Smooth muscle cell (in vitro differentiated cells): ENCODE results near the gene SIL1. TPM values are rescaled to one million over a fixed set of nuclear protein-coding genes. Genes with fewer than 3 reads are reported as not detected.

Experiments used
- DNase-seq: peaks from one replicate; lab custom pipeline; 2025; ENCODE audit not compliant: unreplicated experiment; lab: John Stamatoyannopoulos, UW
- H2AFZ ChIP-seq: fragments of 200-600 bp; sonication (generic); 2 replicates; pipeline ENCODE4 v1.6.0; 2016; ENCODE audit warnings: antibody characterized with exemption, low read depth, mild to moderate bottlenecking
- H3F3A ChIP-seq: fragments of 200-600 bp; sonication (generic); 2 replicates; pipeline ENCODE4 v1.6.0; 2017; ENCODE audit warnings: antibody characterized with exemption, low read depth
- H3K27ac ChIP-seq: fragments of 200-600 bp; sonication (generic); 2 replicates; pipeline ENCODE4 v1.5.1; 2016; ENCODE audit warnings: low read depth, mild to moderate bottlenecking
- H3K27me3 ChIP-seq: fragments of 200-600 bp; sonication (generic); 2 replicates; pipeline ENCODE4 v1.6.1; 2016; ENCODE audit warnings: low read depth, mild to moderate bottlenecking
- H3K36me3 ChIP-seq: fragments of 200-600 bp; sonication (generic); 2 replicates; pipeline ENCODE4 v1.5.1; 2016; ENCODE audit warnings: low read depth
- H3K4me1 ChIP-seq: fragments of 200-600 bp; sonication (generic); 2 replicates; pipeline ENCODE4 v1.5.1; 2016; ENCODE audit warnings: low read depth
- H3K4me2 ChIP-seq: fragments of 200-600 bp; sonication (generic); 2 replicates; pipeline ENCODE4 v1.6.0; 2016; ENCODE audit warnings: mild to moderate bottlenecking
- H3K4me3 ChIP-seq: fragments of 200-600 bp; sonication (generic); 2 replicates; pipeline ENCODE4 v1.5.1; 2016; ENCODE audit warnings: mild to moderate bottlenecking
- H3K79me2 ChIP-seq: fragments of 200-600 bp; sonication (generic); 2 replicates; pipeline ENCODE4 v1.6.0; 2016; ENCODE audit warnings: low read depth, mild to moderate bottlenecking
- H3K9ac ChIP-seq: fragments of 200-600 bp; sonication (generic); 2 replicates; pipeline ENCODE4 v1.6.0; 2016; ENCODE audit warnings: low read depth
- H3K9me3 ChIP-seq: fragments of 200-600 bp; sonication (generic); replicated peaks from 2 replicates; pipeline ENCODE4 v1.5.1; 2016; ENCODE audit warnings: low read depth
- H4K20me1 ChIP-seq: fragments of 200-600 bp; sonication (generic); 2 replicates; pipeline ENCODE4 v1.6.0; 2016; ENCODE audit warnings: low read depth
- WGBS: methylation state at CpG from one replicate; pipeline ENCODE4 v1.1.7; 2016; ENCODE audit warnings: low lambda C conversion rate; 5-methylcytosine and 5-hydroxymethylcytosine counted together
- polyA plus RNA-seq: library from polyadenylated mRNA; unstranded; fragments of >200 nt; fragmentation: Nextera tagmentation; extraction: Ambion mirVana; gene quantifications from 2 replicates; pipeline ENCODE4 v1.2.1, GENCODE V29; 2016
- total RNA-seq: library from RNA; depleted of rRNA; stranded (reverse); fragments of >200 nt; gene quantifications from 2 replicates; pipeline ENCODE4 v1.2.3, GENCODE V29; 2014
- TF ChIP-seq, protein P1 (sequence below): fragments of 200-600 bp; sonication (generic); IDR thresholded peaks from 2 replicates; pipeline ENCODE4 v1.5.1; 2017; ENCODE audit warnings: borderline replicate concordance, mild to moderate bottlenecking, antibody characterized with exemption; ENCODE audit not compliant: insufficient read depth, poor library complexity, severe bottlenecking

The SIL1 gene
- total RNA-seq (45.5 and 52.6 TPM in 2 replicates), polyA plus RNA-seq (119 and 126 TPM in 2 replicates)

DNA sequence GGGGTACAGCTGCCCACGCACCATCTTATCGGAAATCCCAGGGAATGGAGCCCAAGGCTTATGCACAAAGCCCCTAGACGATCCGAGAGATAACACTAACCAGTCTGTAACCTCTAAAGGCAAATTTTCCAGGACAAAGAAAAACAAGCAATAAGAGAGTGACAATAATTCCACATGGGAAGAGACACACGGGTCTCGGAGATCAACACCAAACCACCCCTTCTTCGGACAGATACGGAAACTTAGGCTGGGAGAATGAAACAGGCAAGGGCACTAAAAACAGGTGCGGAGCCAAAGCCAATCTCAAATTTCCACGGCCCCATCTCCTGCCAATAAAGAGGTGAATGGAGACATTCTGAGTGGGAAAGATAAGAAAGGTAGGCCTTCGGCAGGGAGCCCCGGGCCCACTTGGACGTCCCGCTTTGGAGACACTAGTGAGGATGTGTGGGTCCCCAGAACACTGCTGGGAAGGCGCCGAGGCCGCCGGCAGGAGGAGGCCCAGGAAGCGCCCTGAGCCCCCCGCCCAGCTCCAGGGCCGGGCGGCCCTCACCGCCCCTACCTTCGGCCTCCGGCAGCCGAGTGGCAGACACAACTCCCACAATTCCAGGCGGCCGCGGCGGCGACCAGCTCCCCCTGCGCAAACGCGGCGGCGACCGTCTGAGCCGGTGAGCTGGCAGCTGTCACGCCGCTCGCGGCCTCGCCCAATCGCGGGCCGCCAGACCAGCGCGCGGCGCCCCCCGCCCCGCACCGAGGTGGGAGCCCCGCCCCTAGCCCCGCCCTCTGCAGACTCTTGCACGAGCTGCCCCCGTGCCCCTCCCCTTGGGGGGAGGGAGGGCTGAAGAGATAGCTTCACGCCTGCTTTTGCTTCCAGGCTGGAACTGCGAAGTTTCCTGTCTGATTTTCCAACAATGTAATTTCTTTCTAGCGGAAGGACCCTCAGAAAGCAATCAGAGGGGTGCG, at the start of gene SIL1:
SIL1 (minus strand) TSS at position 659 of the 960 bp plus-strand sequence. CDS start 70,525 bp downstream, outside the sequence.
- TF ChIP-seq, protein P1, sequence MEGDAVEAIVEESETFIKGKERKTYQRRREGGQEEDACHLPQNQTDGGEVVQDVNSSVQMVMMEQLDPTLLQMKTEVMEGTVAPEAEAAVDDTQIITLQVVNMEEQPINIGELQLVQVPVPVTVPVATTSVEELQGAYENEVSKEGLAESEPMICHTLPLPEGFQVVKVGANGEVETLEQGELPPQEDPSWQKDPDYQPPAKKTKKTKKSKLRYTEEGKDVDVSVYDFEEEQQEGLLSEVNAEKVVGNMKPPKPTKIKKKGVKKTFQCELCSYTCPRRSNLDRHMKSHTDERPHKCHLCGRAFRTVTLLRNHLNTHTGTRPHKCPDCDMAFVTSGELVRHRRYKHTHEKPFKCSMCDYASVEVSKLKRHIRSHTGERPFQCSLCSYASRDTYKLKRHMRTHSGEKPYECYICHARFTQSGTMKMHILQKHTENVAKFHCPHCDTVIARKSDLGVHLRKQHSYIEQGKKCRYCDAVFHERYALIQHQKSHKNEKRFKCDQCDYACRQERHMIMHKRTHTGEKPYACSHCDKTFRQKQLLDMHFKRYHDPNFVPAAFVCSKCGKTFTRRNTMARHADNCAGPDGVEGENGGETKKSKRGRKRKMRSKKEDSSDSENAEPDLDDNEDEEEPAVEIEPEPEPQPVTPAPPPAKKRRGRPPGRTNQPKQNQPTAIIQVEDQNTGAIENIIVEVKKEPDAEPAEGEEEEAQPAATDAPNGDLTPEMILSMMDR = no peak
- Histone ChIP-seq H3K27me3 (no peaks in the 10 kb centered on the region), H3K36me3 (no peaks in the 10 kb centered on the region), H3K4me1 (peaks cover 13% of the 10 kb centered on the region), H3K4me3 (peak within 1 kb of the TSS; percentile 81), H3K9me3 (no peaks in the 10 kb centered on the region), H4K20me1 (no peaks in the 10 kb centered on the region), H2AFZ (peak within 1 kb of the TSS; percentile 96), H3K4me2 (peak within 1 kb of the TSS; percentile 98), H3K27ac (peak within 1 kb of the TSS; percentile 92), H3K79me2 (peaks cover 17% of the 10 kb centered on the region), H3F3A (no peaks in the 10 kb centered on the region), H3K9ac (peak within 1 kb of the TSS; percentile 97)
- DNase-seq = peak; percentile 95
- 5% methylated on average over 60 of the region's 61 CpGs for WGBS

DNA sequence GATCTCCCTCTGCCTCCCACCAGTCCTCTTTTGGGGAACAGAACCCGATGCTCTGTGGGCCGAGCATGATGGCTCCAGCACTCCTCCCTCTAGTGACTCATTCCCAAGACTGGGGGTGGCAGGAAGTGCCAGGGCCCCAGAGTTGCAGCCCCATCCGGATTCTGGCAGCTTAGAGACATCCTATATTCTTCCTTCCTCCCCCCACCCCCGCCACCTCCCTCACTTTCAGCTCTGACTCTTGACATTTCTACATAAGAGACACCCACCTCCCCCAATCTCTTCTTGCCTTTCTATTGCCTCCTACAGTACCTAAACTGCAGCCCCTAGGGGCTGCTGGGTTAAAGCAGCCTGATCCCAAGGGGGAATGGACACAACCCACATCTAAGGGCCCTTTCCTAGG, 48.2 kb upstream of the SIL1 start:
- WGBS = 13% methylated on average over 3 of the region's 4 CpGs
- Histone ChIP-seq H2AFZ (peak overlapping the region; percentile 83), H3K4me3 (no peak overlapping the region), H3K79me2 (no peaks in the 10 kb centered on the region), H3F3A (no peaks in the 10 kb centered on the region), H3K36me3 (no peaks in the 10 kb centered on the region), H4K20me1 (no peaks in the 10 kb centered on the region), H3K9me3 (no peaks in the 10 kb centered on the region), H3K4me1 (no peaks in the 10 kb centered on the region), H3K27me3 (no peaks in the 10 kb centered on the region), H3K27ac (peak overlapping the region; percentile 58), H3K4me2 (peak overlapping the region; percentile 23), H3K9ac (no peak overlapping the region)
- no peak for DNase-seq
- TF ChIP-seq, protein P1 = no peak

DNA sequence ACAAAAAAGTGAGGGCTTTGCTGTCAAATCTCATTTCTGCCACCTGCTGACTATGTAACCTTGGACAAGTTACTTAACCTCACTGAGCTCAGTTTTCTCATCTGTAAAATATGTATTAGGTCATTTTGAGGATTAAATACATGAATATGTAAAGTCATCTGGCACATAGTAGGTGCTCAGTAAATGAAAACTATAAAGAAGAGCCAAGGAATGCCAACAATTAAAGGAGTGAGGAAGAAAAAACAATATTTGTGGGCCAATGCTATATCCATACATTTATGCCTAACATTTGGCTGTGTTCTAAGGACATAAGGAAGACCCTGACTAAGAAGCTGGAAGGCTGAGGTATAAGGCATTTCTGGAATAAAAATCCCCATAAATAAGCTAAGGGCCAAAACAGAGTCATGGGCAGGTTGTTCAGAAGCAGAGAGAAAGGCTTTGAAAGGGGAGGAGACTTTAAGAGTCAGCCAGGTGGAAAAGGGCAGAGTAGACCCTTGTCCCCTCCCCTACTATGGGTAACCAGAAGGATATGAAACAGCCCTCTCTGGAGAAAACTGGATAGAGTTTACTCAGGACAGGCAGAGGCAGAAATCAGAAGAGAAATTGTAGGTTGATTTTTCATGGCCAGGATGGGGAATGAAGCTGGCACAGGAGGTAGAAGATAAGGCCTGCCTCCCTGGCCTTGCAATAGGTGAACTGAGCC, 47.6 kb upstream of the SIL1 start:
- no peaks in the 10 kb centered on the region for H3K27me3 ChIP-seq
- H4K20me1 ChIP-seq = no peaks in the 10 kb centered on the region
- H3K79me2 ChIP-seq = no peaks in the 10 kb centered on the region
- H3F3A ChIP-seq = no peaks in the 10 kb centered on the region
- TF ChIP-seq, protein P1 = no peak
- H3K4me1 ChIP-seq = no peaks in the 10 kb centered on the region
- no peaks in the 10 kb centered on the region for H3K36me3 ChIP-seq
- H3K4me3 ChIP-seq = no peak overlapping the region
- H3K27ac ChIP-seq = peak overlapping the region; percentile 58
- no peak overlapping the region for H3K9ac ChIP-seq
- DNase-seq = no peak
- peak overlapping the region; percentile 23 for H3K4me2 ChIP-seq
- H2AFZ ChIP-seq = peak overlapping the region; percentile 83
- no peaks in the 10 kb centered on the region for H3K9me3 ChIP-seq
